Measurements from ENCODE around the gene SPDYE16. TPM values are rescaled to one million over a fixed set of nuclear protein-coding genes. Genes with fewer than 3 reads are reported as not detected.

Gene SPDYE16
- total RNA-seq, 1 donor from 2014 or later: 0.05 TPM

Other genes with a start within 250 kb of the SPDYE16 start
- 32.3 and 35.0 TPM in 2 replicates for gene HSPB1, start 240.6 kb downstream of the SPDYE16 start, total RNA-seq
- 102 and 104 TPM in 2 replicates for gene YWHAG, start 184.3 kb downstream of the SPDYE16 start, total RNA-seq
- gene SSC4D, start 133.6 kb downstream of the SPDYE16 start, total RNA-seq: 0.17 and 0.44 TPM in 2 replicates
- 5.5 and 6.6 TPM in 2 replicates for gene ZP3, start 118.3 kb downstream of the SPDYE16 start, total RNA-seq
- gene DTX2, start 81.6 kb downstream of the SPDYE16 start, total RNA-seq: 36.7 and 40.0 TPM in 2 replicates
- 0.46 and 2.0 TPM in 2 replicates for gene UPK3B, start 32.7 kb downstream of the SPDYE16 start, total RNA-seq
- 7.7 and 9.6 TPM in 2 replicates for gene POMZP3, start 84.0 kb upstream of the SPDYE16 start, total RNA-seq